Erythroblast (primary cell): ENCODE results near the gene UBR2.

Experiments used
- GATA1 ChIP-seq: IDR thresholded peaks from 2 replicates; pipeline ENCODE4 v1.6.1; 2011; ENCODE audit warnings: low read depth, mild to moderate bottlenecking, control low read depth, low read length, moderate library complexity
- POLR2A ChIP-seq: IDR thresholded peaks from 2 replicates; pipeline ENCODE4 v1.6.1; 2011; ENCODE audit warnings: mild to moderate bottlenecking, low read length

GRCh38 chr6:42566614-42567208 lies 2.9 kb downstream of the UBR2 start:
- TF ChIP-seq POLR2A (no peak), GATA1 (no peak)
